ENCODE results near the gene POU3F4.

The POU3F4 gene

GRCh38 chrX:83508006-83508405 lies at the start of gene POU3F4:
Gene POU3F4, plus strand, starts transcription at chrX:83508290. Its CDS starts 35 bp downstream, at chrX:83508325.
- H3K27ac ChIP-seq (ENCODE audit: low read depth, low read length) = peak within 1 kb of the TSS; percentile 48
- H3K9me3 ChIP-seq (ENCODE audit: low read length) = no peaks in the 10 kb centered on the region
- peak within 1 kb of the TSS; percentile 27 to 53 for H3K4me3 ChIP-seq (ENCODE audit: low read depth in 1 of 2, low read length in 2 of 2)
- no peak within 1 kb of the TSS for H3K9ac ChIP-seq (ENCODE audit: low read length)
- no peaks in the 10 kb centered on the region for H3K4me1 ChIP-seq (ENCODE audit: insufficient read depth, low read length)
- H3K36me3 ChIP-seq (ENCODE audit: insufficient read depth, low read length) = no peaks in the 10 kb centered on the region
- H3K27me3 ChIP-seq (ENCODE audit: control insufficient read depth in 1 of 2, insufficient read depth in 2 of 2, low read length in 2 of 2) = peaks cover 16 to 50% of the 10 kb centered on the region in 2 donors

- no peaks in the 10 kb centered on the region for H3K4me1 ChIP-seq (ENCODE audit: insufficient read depth, low read length)
- H3K9me3 ChIP-seq (ENCODE audit: low read length) = no peaks in the 10 kb centered on the region
- H3K9ac ChIP-seq (ENCODE audit: low read length) = no peak overlapping the region
- H3K36me3 ChIP-seq (ENCODE audit: insufficient read depth, low read length) = no peaks in the 10 kb centered on the region
- H3K4me3 ChIP-seq (ENCODE audit: low read depth in 1 of 2, low read length in 2 of 2) = no peak overlapping the region
- no peak overlapping the region for H3K27ac ChIP-seq (ENCODE audit: low read depth, low read length)
- H3K27me3 ChIP-seq (ENCODE audit: control insufficient read depth in 1 of 2, insufficient read depth in 2 of 2, low read length in 2 of 2) = no peaks in the 10 kb centered on the region
Observed at GRCh38 chrX:83469551-83469950, 38.5 kb upstream of the POU3F4 start.

DNA sequence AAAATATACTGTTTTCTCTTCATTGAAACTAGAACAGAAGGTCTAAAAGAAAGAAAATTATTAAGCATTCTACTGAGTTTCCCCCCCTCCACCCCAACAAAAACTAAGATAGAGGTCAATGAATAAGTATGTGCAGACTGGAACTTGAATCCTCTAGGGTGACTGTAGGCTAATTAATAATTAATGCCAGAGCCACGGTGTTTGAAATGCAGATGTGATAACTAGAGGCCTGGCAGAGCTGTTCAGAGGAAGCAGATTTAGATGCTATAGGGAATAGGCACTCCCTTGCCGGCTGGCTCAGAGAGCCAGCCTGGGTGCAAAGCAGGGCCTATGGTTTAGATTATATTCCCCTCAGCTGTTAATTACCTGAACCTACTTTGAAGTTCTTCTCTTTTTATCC lies 12.2 kb upstream of the POU3F4 start:
- Histone ChIP-seq H3K4me1 (ENCODE audit: insufficient read depth, low read length) (no peaks in the 10 kb centered on the region), H3K27ac (ENCODE audit: low read depth, low read length) (no peak overlapping the region), H3K9me3 (ENCODE audit: low read length) (no peaks in the 10 kb centered on the region), H3K9ac (ENCODE audit: low read length) (no peak overlapping the region), H3K36me3 (ENCODE audit: insufficient read depth, low read length) (no peaks in the 10 kb centered on the region), H3K27me3 (ENCODE audit: control insufficient read depth in 1 of 2, insufficient read depth in 2 of 2, low read length in 2 of 2) (peaks cover 1 to 3% of the 10 kb centered on the region in 2 donors), H3K4me3 (ENCODE audit: low read depth in 1 of 2, low read length in 2 of 2) (no peak overlapping the region)

DNA sequence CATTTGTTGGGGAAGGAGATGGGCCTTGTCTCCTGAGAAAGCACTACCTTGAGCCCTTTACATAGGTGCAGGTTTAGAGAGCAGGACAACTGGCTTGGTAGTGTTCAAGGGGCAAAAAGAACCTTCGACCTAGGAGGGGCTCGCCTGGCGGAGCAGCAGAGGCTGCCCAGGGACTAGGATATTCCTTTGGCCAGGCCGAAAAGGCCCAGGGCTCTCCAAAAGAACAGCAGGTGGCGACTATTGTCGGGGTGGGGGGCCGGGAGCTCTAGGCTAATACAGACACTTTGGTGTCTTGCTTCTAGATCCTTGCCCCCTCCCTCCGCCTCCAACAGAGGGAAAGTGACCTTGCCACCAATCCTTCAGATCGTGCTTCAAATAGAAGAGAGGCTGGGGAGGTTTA lies 7.1 kb upstream of the POU3F4 start:
- H3K4me3 ChIP-seq (ENCODE audit: low read depth in 1 of 2, low read length in 2 of 2) = no peak overlapping the region
- H3K9ac ChIP-seq (ENCODE audit: low read length) = no peak overlapping the region
- peaks cover 8 to 41% of the 10 kb centered on the region in 2 donors for H3K27me3 ChIP-seq (ENCODE audit: control insufficient read depth in 1 of 2, insufficient read depth in 2 of 2, low read length in 2 of 2)
- H3K4me1 ChIP-seq (ENCODE audit: insufficient read depth, low read length) = no peaks in the 10 kb centered on the region
- no peak overlapping the region for H3K27ac ChIP-seq (ENCODE audit: low read depth, low read length)
- no peaks in the 10 kb centered on the region for H3K36me3 ChIP-seq (ENCODE audit: insufficient read depth, low read length)
- H3K9me3 ChIP-seq (ENCODE audit: low read length) = no peaks in the 10 kb centered on the region

DNA sequence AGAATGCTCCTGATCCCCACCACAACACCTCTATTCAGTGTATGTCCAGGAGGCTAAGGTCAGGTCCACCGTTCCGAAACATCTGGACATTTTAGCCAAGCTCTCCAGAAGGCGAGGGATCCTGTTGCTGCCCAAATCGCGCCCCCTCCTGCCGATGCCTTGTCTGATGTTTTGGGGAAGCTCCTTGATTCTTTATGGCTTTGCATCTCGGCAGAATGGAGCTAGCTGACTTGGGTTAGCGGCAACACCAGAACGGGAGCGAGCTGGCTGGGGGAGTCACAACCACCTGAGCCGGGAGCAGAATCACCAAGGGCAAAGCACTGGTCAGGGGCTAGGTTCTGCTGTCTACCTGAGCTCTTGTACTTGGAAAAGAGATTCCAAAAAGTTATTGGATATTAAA lies 6.6 kb upstream of the POU3F4 start:
- peaks cover 9 to 41% of the 10 kb centered on the region in 2 donors for H3K27me3 ChIP-seq (ENCODE audit: control insufficient read depth in 1 of 2, insufficient read depth in 2 of 2, low read length in 2 of 2)

GRCh38 chrX:83504721-83505479 lies 3.2 kb upstream of the POU3F4 start:
- H3K27me3 ChIP-seq (ENCODE audit: control insufficient read depth in 1 of 2, insufficient read depth in 2 of 2, low read length in 2 of 2) = peaks cover 18 to 50% of the 10 kb centered on the region in 2 donors
- no peaks in the 10 kb centered on the region for H3K36me3 ChIP-seq (ENCODE audit: insufficient read depth, low read length)
- H3K9me3 ChIP-seq (ENCODE audit: low read length) = no peaks in the 10 kb centered on the region
- H3K9ac ChIP-seq (ENCODE audit: low read length) = no peak overlapping the region
- no peak overlapping the region for H3K4me3 ChIP-seq (ENCODE audit: low read depth in 1 of 2, low read length in 2 of 2)
- no peak overlapping the region for H3K27ac ChIP-seq (ENCODE audit: low read depth, low read length)
- H3K4me1 ChIP-seq (ENCODE audit: insufficient read depth, low read length) = no peaks in the 10 kb centered on the region

More for the DNA sequence above, 6.6 kb upstream of the POU3F4 start:
- H3K36me3 ChIP-seq (ENCODE audit: insufficient read depth, low read length) = no peaks in the 10 kb centered on the region
- H3K4me1 ChIP-seq (ENCODE audit: insufficient read depth, low read length) = no peaks in the 10 kb centered on the region
- no peaks in the 10 kb centered on the region for H3K9me3 ChIP-seq (ENCODE audit: low read length)
- no peak overlapping the region for H3K27ac ChIP-seq (ENCODE audit: low read depth, low read length)
- H3K4me3 ChIP-seq (ENCODE audit: low read depth in 1 of 2, low read length in 2 of 2) = no peak overlapping the region
- H3K9ac ChIP-seq (ENCODE audit: low read length) = no peak overlapping the region

GRCh38 chrX:83508526-83509253 lies 600 bp downstream of the POU3F4 start:
- Histone ChIP-seq H3K9ac (ENCODE audit: low read length) (no peak overlapping the region), H3K36me3 (ENCODE audit: insufficient read depth, low read length) (no peaks in the 10 kb centered on the region), H3K9me3 (ENCODE audit: low read length) (no peaks in the 10 kb centered on the region), H3K27ac (ENCODE audit: low read depth, low read length) (peak overlapping the region; percentile 48), H3K4me1 (ENCODE audit: insufficient read depth, low read length) (no peaks in the 10 kb centered on the region), H3K27me3 (ENCODE audit: control insufficient read depth in 1 of 2, insufficient read depth in 2 of 2, low read length in 2 of 2) (peaks cover 16 to 43% of the 10 kb centered on the region in 2 donors), H3K4me3 (ENCODE audit: low read depth in 1 of 2, low read length in 2 of 2) (peak overlapping the region; percentile 27 to 53)

DNA sequence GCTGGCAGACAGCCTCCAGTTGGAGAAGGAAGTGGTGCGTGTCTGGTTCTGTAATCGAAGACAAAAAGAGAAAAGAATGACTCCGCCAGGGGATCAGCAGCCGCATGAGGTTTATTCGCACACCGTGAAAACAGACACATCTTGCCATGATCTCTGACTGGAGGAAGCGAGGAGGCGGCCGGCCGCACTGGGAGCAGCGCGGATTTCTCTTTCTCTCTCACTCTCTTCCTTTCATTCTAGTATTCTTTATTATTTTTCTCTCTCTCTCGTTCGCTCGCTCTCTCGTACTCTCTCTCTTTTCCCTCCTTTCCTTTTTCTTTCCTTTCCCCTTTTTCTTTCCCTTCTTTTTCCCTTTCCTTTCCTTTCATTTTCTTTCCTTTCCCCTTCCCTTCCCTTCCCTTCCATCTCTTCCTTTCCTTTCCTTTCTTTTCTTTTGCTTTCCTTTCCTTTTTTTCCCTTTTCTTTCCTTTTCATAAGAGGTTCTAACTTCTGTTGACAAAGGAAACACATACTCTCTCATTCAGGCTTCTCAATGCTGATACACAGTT lies 1.2 kb downstream of the POU3F4 start:
- Histone ChIP-seq H3K4me1 (ENCODE audit: insufficient read depth, low read length) (no peaks in the 10 kb centered on the region), H3K4me3 (ENCODE audit: low read depth in 1 of 2, low read length in 2 of 2) (peak overlapping the region in 1 of 2 donors; percentile 41), H3K9ac (ENCODE audit: low read length) (no peak overlapping the region), H3K36me3 (ENCODE audit: insufficient read depth, low read length) (no peaks in the 10 kb centered on the region), H3K27ac (ENCODE audit: low read depth, low read length) (peak overlapping the region; percentile 48), H3K27me3 (ENCODE audit: control insufficient read depth in 1 of 2, insufficient read depth in 2 of 2, low read length in 2 of 2) (peaks cover 16 to 37% of the 10 kb centered on the region in 2 donors), H3K9me3 (ENCODE audit: low read length) (no peaks in the 10 kb centered on the region)

DNA sequence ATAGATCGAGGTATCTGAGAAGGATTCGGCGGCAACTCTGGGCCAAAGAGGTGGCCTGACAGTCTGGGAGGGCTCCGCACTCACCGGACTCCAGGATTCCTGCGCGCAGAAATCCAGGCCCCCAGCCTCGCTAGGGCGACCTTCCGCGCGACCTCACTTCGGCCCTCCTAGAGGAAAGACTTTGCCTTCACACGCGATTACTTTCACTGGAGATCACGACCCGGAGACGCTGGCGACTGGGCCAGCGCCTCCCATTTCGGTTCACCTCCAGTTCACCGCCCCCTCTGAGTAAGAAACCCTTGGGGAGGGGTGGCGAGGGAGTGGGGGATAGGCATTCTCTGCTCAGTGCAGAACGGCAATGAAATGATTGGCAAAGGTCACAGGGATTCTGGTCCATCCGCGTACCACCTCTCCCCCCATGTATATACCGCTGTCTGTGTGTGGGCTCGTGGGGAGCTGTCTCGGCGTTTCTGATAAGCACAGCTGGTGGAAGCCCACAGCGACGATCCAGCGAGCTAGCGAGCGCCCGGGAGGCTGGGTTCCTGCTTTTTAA lies 2.5 kb downstream of the POU3F4 start:
- H3K36me3 ChIP-seq (ENCODE audit: insufficient read depth, low read length) = no peaks in the 10 kb centered on the region
- no peak overlapping the region for H3K27ac ChIP-seq (ENCODE audit: low read depth, low read length)
- H3K9me3 ChIP-seq (ENCODE audit: low read length) = no peaks in the 10 kb centered on the region
- H3K4me1 ChIP-seq (ENCODE audit: insufficient read depth, low read length) = no peaks in the 10 kb centered on the region
- peak overlapping the region; percentile 15 for H3K9ac ChIP-seq (ENCODE audit: low read length)
- peaks cover 16 to 24% of the 10 kb centered on the region in 2 donors for H3K27me3 ChIP-seq (ENCODE audit: control insufficient read depth in 1 of 2, insufficient read depth in 2 of 2, low read length in 2 of 2)
- peak overlapping the region in 1 of 2 donors; percentile 49 for H3K4me3 ChIP-seq (ENCODE audit: low read depth in 1 of 2, low read length in 2 of 2)

GRCh38 chrX:83511208-83511607 lies 3.1 kb downstream of the POU3F4 start:
- H3K36me3 ChIP-seq (ENCODE audit: insufficient read depth, low read length) = no peaks in the 10 kb centered on the region
- no peak overlapping the region for H3K9ac ChIP-seq (ENCODE audit: low read length)
- no peak overlapping the region for H3K27ac ChIP-seq (ENCODE audit: low read depth, low read length)
- no peaks in the 10 kb centered on the region for H3K9me3 ChIP-seq (ENCODE audit: low read length)
- no peaks in the 10 kb centered on the region for H3K4me1 ChIP-seq (ENCODE audit: insufficient read depth, low read length)
- H3K27me3 ChIP-seq (ENCODE audit: control insufficient read depth in 1 of 2, insufficient read depth in 2 of 2, low read length in 2 of 2) = peaks cover 12 to 20% of the 10 kb centered on the region in 2 donors
- H3K4me3 ChIP-seq (ENCODE audit: low read depth in 1 of 2, low read length in 2 of 2) = no peak overlapping the region

GRCh38 chrX:83512111-83512510 lies 4.0 kb downstream of the POU3F4 start:
- Histone ChIP-seq H3K27me3 (ENCODE audit: control insufficient read depth in 1 of 2, insufficient read depth in 2 of 2, low read length in 2 of 2) (peaks cover 12 to 18% of the 10 kb centered on the region in 2 donors), H3K9ac (ENCODE audit: low read length) (no peak overlapping the region), H3K9me3 (ENCODE audit: low read length) (no peaks in the 10 kb centered on the region), H3K36me3 (ENCODE audit: insufficient read depth, low read length) (no peaks in the 10 kb centered on the region), H3K4me3 (ENCODE audit: low read depth in 1 of 2, low read length in 2 of 2) (no peak overlapping the region), H3K27ac (ENCODE audit: low read depth, low read length) (no peak overlapping the region), H3K4me1 (ENCODE audit: insufficient read depth, low read length) (no peaks in the 10 kb centered on the region)
